Measurements from ENCODE around the gene CDH1.
"Not testable (repeated sequence)": the region's sequence is repeated elsewhere in the genome, so short reads cannot be mapped to it uniquely, and the experiment has no call there.

CDH1 gene

GRCh38 chr16:68737046-68737729, at the start of gene CDH1:
TSS of gene CDH1 (plus strand) at chr16:68737292. CDS start at chr16:68737416, 124 bp downstream.
- DNase-seq (ENCODE audit: low spot score): no peak

GRCh38 chr16:68689921-68690320, 47.2 kb upstream of the CDH1 start:
- DNase-seq (ENCODE audit: low spot score): no peak

GRCh38 chr16:68695575-68695974, 41.5 kb upstream of the CDH1 start:
- DNase-seq (ENCODE audit: low spot score): no peak

GRCh38 chr16:68696514-68696913, 40.6 kb upstream of the CDH1 start:
- DNase-seq (ENCODE audit: low spot score): no peak

- no peak for DNase-seq (ENCODE audit: low spot score)
These were observed 39.0 kb upstream of the CDH1 start for GRCh38 chr16:68698091-68698490.

- DNase-seq (ENCODE audit: low spot score): no peak
These were observed 37.0 kb upstream of the CDH1 start for GRCh38 chr16:68700120-68700519.

- DNase-seq (ENCODE audit: low spot score): no peak
These were observed 36.3 kb upstream of the CDH1 start for GRCh38 chr16:68700831-68701230.

- peak; percentile 71 for DNase-seq (ENCODE audit: low spot score)
These were observed 32.7 kb upstream of the CDH1 start for GRCh38 chr16:68704232-68704867.

GRCh38 chr16:68707340-68708152, 29.5 kb upstream of the CDH1 start:
- DNase-seq (ENCODE audit: low spot score): no peak

- DNase-seq (ENCODE audit: low spot score): no peak
These were observed 26.9 kb upstream of the CDH1 start for GRCh38 chr16:68710211-68710610.

GRCh38 chr16:68711421-68712139, 25.5 kb upstream of the CDH1 start:
- DNase-seq (ENCODE audit: low spot score): no peak

GRCh38 chr16:68713361-68713760, 23.7 kb upstream of the CDH1 start:
- no peak for DNase-seq (ENCODE audit: low spot score)

- DNase-seq (ENCODE audit: low spot score): no peak
These were observed 21.6 kb upstream of the CDH1 start for GRCh38 chr16:68715471-68715870.

GRCh38 chr16:68716516-68716915, 20.6 kb upstream of the CDH1 start:
- not testable (repeated sequence) for DNase-seq (ENCODE audit: low spot score)

GRCh38 chr16:68717684-68718083, 19.4 kb upstream of the CDH1 start:
- DNase-seq (ENCODE audit: low spot score): no peak

- DNase-seq (ENCODE audit: low spot score): no peak
These were observed 18.5 kb upstream of the CDH1 start for GRCh38 chr16:68718590-68718989.

- peak; percentile 43 for DNase-seq (ENCODE audit: low spot score)
These were observed 17.1 kb upstream of the CDH1 start for GRCh38 chr16:68719993-68720489.

- DNase-seq (ENCODE audit: low spot score): no peak
These were observed 14.7 kb upstream of the CDH1 start for GRCh38 chr16:68722119-68723024.

GRCh38 chr16:68724797-68725196, 12.3 kb upstream of the CDH1 start:
- DNase-seq (ENCODE audit: low spot score): no peak

- DNase-seq (ENCODE audit: low spot score): no peak
These were observed 8.6 kb upstream of the CDH1 start for GRCh38 chr16:68728523-68728922.

GRCh38 chr16:68731637-68732036, 5.5 kb upstream of the CDH1 start:
- DNase-seq (ENCODE audit: low spot score): no peak
